Mucosa of stomach (tissue), 1 donor: ENCODE measurements around the gene TIGD3.

Experiments
- H3K27me3 ChIP-seq: one replicate; pipeline ENCODE4 v1.7.0; 2013; ENCODE audit warnings: mild to moderate bottlenecking, low read length; ENCODE audit not compliant: control insufficient read depth, insufficient read depth
- H3K36me3 ChIP-seq: one replicate; pipeline ENCODE4 v1.7.0; 2013; ENCODE audit warnings: low read length; ENCODE audit not compliant: control insufficient read depth, insufficient read depth
- H3K4me1 ChIP-seq: one replicate; pipeline ENCODE4 v1.7.0; 2013; ENCODE audit warnings: mild to moderate bottlenecking, low read length; ENCODE audit not compliant: control insufficient read depth, insufficient read depth
- H3K4me3 ChIP-seq: one replicate; pipeline ENCODE4 v1.7.0; 2013; ENCODE audit warnings: low read length
- H3K9ac ChIP-seq: one replicate; pipeline ENCODE4 v1.7.0; 2013; ENCODE audit warnings: mild to moderate bottlenecking, low read length, moderate library complexity
- H3K9me3 ChIP-seq: one replicate; pipeline ENCODE4 v1.7.0; 2013; ENCODE audit warnings: mild to moderate bottlenecking, low read length, moderate library complexity; ENCODE audit not compliant: control insufficient read depth
- donor health status: Pancreatic carcinoma.

Gene TIGD3

GRCh38 chr11:65399249-65399648 lies 44.7 kb downstream of the TIGD3 start:
- H3K9me3 ChIP-seq = no peaks in the 10 kb centered on the region
- H3K27me3 ChIP-seq = no peaks in the 10 kb centered on the region
- H3K4me1 ChIP-seq = peaks cover 10% of the 10 kb centered on the region
- no peak overlapping the region for H3K9ac ChIP-seq
- H3K36me3 ChIP-seq = peaks cover 5% of the 10 kb centered on the region
- H3K4me3 ChIP-seq = no peak overlapping the region

- Histone ChIP-seq H3K9ac (no peak overlapping the region), H3K4me1 (peaks cover 12% of the 10 kb centered on the region), H3K27me3 (no peaks in the 10 kb centered on the region), H3K36me3 (peaks cover 5% of the 10 kb centered on the region), H3K4me3 (no peak overlapping the region), H3K9me3 (no peaks in the 10 kb centered on the region)
Observed at GRCh38 chr11:65399845-65400244, 45.3 kb downstream of the TIGD3 start.

GRCh38 chr11:65400307-65401072 lies 45.9 kb downstream of the TIGD3 start:
- Histone ChIP-seq H3K9me3 (no peaks in the 10 kb centered on the region), H3K27me3 (no peaks in the 10 kb centered on the region), H3K4me1 (peaks cover 12% of the 10 kb centered on the region), H3K4me3 (no peak overlapping the region), H3K9ac (no peak overlapping the region), H3K36me3 (peaks cover 5% of the 10 kb centered on the region)

- no peak overlapping the region for H3K9ac ChIP-seq
Observed at GRCh38 chr11:65401073-65401802, 46.7 kb downstream of the TIGD3 start.

GRCh38 chr11:65401803-65402248 lies 47.3 kb downstream of the TIGD3 start:
- H3K4me1 ChIP-seq = peaks cover 12% of the 10 kb centered on the region
- peaks cover 5% of the 10 kb centered on the region for H3K36me3 ChIP-seq
- H3K4me3 ChIP-seq = no peak overlapping the region
- H3K9me3 ChIP-seq = no peaks in the 10 kb centered on the region
- no peaks in the 10 kb centered on the region for H3K27me3 ChIP-seq
- no peak overlapping the region for H3K9ac ChIP-seq

More at GRCh38 chr11:65401073-65401802, 46.7 kb downstream of the TIGD3 start:
- no peaks in the 10 kb centered on the region for H3K9me3 ChIP-seq
- peaks cover 5% of the 10 kb centered on the region for H3K36me3 ChIP-seq
- H3K4me3 ChIP-seq = no peak overlapping the region
- H3K27me3 ChIP-seq = no peaks in the 10 kb centered on the region
- peaks cover 12% of the 10 kb centered on the region for H3K4me1 ChIP-seq

DNA sequence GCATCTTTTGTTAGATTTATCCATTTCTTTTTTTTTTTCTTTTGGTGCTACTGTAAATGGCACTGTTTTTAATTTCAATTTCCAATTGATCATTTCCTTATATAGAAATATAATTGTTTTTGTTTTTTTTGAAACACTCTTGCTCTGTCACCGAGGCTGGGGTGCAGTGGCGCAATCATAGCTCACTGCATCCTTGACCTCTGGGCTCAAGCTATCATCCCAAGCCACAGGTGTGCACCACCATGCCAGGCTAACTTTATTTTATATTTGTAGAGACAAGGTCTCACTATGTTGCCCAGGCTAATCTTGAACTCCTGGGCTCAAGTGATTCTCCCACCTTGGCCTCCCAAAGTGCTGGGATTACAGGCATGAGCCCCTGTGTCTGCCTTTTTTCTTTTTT lies 48.2 kb downstream of the TIGD3 start:
- no peaks in the 10 kb centered on the region for H3K27me3 ChIP-seq
- no peaks in the 10 kb centered on the region for H3K9me3 ChIP-seq
- no peak overlapping the region for H3K9ac ChIP-seq
- no peak overlapping the region for H3K4me3 ChIP-seq
- peaks cover 12% of the 10 kb centered on the region for H3K4me1 ChIP-seq
- H3K36me3 ChIP-seq = peaks cover 5% of the 10 kb centered on the region

GRCh38 chr11:65403607-65404121 lies 49.1 kb downstream of the TIGD3 start:
- Histone ChIP-seq H3K36me3 (peaks cover 11% of the 10 kb centered on the region), H3K9me3 (no peaks in the 10 kb centered on the region), H3K4me3 (no peak overlapping the region)

DNA sequence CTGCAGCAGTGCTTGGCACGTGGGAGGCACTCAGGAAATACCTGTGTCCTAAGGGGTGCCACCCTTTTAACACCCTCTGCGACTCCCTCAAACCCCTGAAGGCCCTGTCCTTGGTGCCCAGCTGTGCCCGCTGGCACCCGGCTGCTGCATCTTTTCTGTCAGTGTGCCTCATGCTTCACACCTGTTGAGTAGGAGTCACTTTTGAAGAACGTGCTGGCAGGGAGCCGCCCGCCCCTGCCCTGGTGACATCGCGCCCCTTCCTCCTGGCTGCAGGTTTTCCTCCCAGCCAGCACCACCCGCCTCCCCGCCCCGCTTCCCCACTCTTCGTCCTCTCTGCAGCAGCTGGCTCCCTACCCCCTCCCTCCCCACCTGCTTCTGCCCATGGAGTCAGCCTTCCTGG lies 49.7 kb downstream of the TIGD3 start:
- Histone ChIP-seq H3K4me1 (peaks cover 12% of the 10 kb centered on the region), H3K9me3 (no peaks in the 10 kb centered on the region), H3K27me3 (no peaks in the 10 kb centered on the region), H3K36me3 (peaks cover 14% of the 10 kb centered on the region), H3K4me3 (no peak overlapping the region), H3K9ac (no peak overlapping the region)

More at GRCh38 chr11:65403607-65404121, 49.1 kb downstream of the TIGD3 start:
- H3K27me3 ChIP-seq = no peaks in the 10 kb centered on the region
- H3K4me1 ChIP-seq = peaks cover 12% of the 10 kb centered on the region
- no peak overlapping the region for H3K9ac ChIP-seq

- Histone ChIP-seq H3K36me3 (peaks cover 14% of the 10 kb centered on the region), H3K27me3 (no peaks in the 10 kb centered on the region), H3K4me1 (peaks cover 12% of the 10 kb centered on the region), H3K9me3 (no peaks in the 10 kb centered on the region), H3K4me3 (no peak overlapping the region), H3K9ac (no peak overlapping the region)
Observed at GRCh38 chr11:65404638-65405339, 50.2 kb downstream of the TIGD3 start.
